GM23248 (cell line): ENCODE measurements around the gene PLIN3. TPM values are rescaled to one million over a fixed set of nuclear protein-coding genes. Genes with fewer than 3 reads are reported as not detected.

Experiments
- DNase-seq: peaks from one replicate; pipeline ENCODE4 v3.0.0-alpha.2; 2015
- H2AFZ ChIP-seq: fragments of 200-600 bp; sonication (generic); 2 replicates; pipeline ENCODE4 v1.6.1; 2016; ENCODE audit warnings: antibody characterized with exemption
- H3F3A ChIP-seq: fragments of 200-600 bp; sonication (generic); 2 replicates; pipeline ENCODE4 v1.6.1; 2016; ENCODE audit warnings: mild to moderate bottlenecking, antibody characterized with exemption, mixed run types; ENCODE audit not compliant: insufficient read depth
- H3K27ac ChIP-seq: fragments of 200-600 bp; sonication (generic); 2 replicates; pipeline ENCODE4 v1.5.1; 2016; ENCODE audit warnings: mild to moderate bottlenecking
- H3K27me3 ChIP-seq: fragments of 200-600 bp; sonication (generic); replicated peaks from 2 replicates; pipeline ENCODE4 v1.6.1; 2016; ENCODE audit warnings: mild to moderate bottlenecking; ENCODE audit not compliant: insufficient read depth
- H3K36me3 ChIP-seq: fragments of 200-600 bp; sonication (generic); 2 replicates; pipeline ENCODE4 v1.6.1; 2016; ENCODE audit warnings: low read depth, mild to moderate bottlenecking
- H3K4me1 ChIP-seq: fragments of 200-600 bp; sonication (generic); 2 replicates; pipeline ENCODE4 v1.6.1; 2016; ENCODE audit warnings: mild to moderate bottlenecking; ENCODE audit not compliant: insufficient read depth
- H3K4me2 ChIP-seq: fragments of 200-600 bp; sonication (generic); one replicate; pipeline ENCODE4 v1.6.1; 2016; ENCODE audit warnings: mild to moderate bottlenecking; ENCODE audit not compliant: unreplicated experiment
- H3K4me3 ChIP-seq: fragments of 200-600 bp; sonication (generic); 2 replicates; pipeline ENCODE4 v1.5.1; 2016; ENCODE audit warnings: mild to moderate bottlenecking
- H3K79me2 ChIP-seq: fragments of 200-600 bp; sonication (generic); 2 replicates; pipeline ENCODE4 v1.6.1; 2016; ENCODE audit warnings: mild to moderate bottlenecking; ENCODE audit not compliant: insufficient read depth
- H3K9ac ChIP-seq: fragments of 200-600 bp; sonication (generic); 2 replicates; pipeline ENCODE4 v1.6.1; 2016; ENCODE audit warnings: mild to moderate bottlenecking
- H3K9me2 ChIP-seq: fragments of 200-600 bp; sonication (generic); 2 replicates; pipeline ENCODE4 v1.6.1; 2016; ENCODE audit warnings: mixed run types, mild to moderate bottlenecking, moderate library complexity; ENCODE audit not compliant: insufficient read depth
- H3K9me3 ChIP-seq: fragments of 200-600 bp; sonication (generic); one replicate; pipeline ENCODE4 v1.6.1; 2017; ENCODE audit warnings: low read depth
- H4K20me1 ChIP-seq: fragments of 200-600 bp; sonication (generic); 2 replicates; pipeline ENCODE4 v1.6.0; 2016; ENCODE audit not compliant: insufficient read depth
- EZH2 ChIP-seq: fragments of 200-600 bp; sonication (generic); IDR thresholded peaks from 2 replicates; pipeline ENCODE4 v1.6.1; 2018; ENCODE audit warnings: antibody characterized with exemption, mild to moderate bottlenecking; ENCODE audit not compliant: insufficient read depth, poor library complexity, severe bottlenecking
- EZH2phosphoT487 ChIP-seq: fragments of 200-600 bp; sonication (generic); IDR thresholded peaks from 2 replicates; pipeline ENCODE4 v1.6.1; 2018; ENCODE audit warnings: antibody characterized with exemption, moderate library complexity, mild to moderate bottlenecking, low read depth; ENCODE audit not compliant: insufficient read depth
- WGBS, 2 experiments: methylation state at CpG; one replicate each; pipeline ENCODE4 v1.1.6; 2015 to 2017; ENCODE audit warnings: low lambda C conversion rate in 2 of 2, low coverage in 1 of 2; ENCODE audit errors: missing lambda C conversion rate in 2 of 2; 5-methylcytosine and 5-hydroxymethylcytosine counted together
- in situ Hi-C: fragments of 300-500 bp; cut with MboI; formaldehyde crosslinking; loops from 2 replicates; pipeline ENCODE4 v1.15.0; 2020
- polyA plus RNA-seq: library from polyadenylated mRNA; unstranded; fragments of >200 nt; fragmentation: Nextera tagmentation; extraction: Ambion mirVana; gene quantifications from 2 replicates; pipeline ENCODE4 v1.2.1, GENCODE V29; 2016
- total RNA-seq: library from RNA; depleted of rRNA; stranded (reverse); fragments of >200 nt; shearing (Covaris generic); gene quantifications from 2 replicates; pipeline ENCODE4 v1.2.3, GENCODE V29; 2014

The PLIN3 gene
- total and polyA plus RNA-seq, 2 experiments from 2014 or later = 372 to 398 TPM

DNA sequence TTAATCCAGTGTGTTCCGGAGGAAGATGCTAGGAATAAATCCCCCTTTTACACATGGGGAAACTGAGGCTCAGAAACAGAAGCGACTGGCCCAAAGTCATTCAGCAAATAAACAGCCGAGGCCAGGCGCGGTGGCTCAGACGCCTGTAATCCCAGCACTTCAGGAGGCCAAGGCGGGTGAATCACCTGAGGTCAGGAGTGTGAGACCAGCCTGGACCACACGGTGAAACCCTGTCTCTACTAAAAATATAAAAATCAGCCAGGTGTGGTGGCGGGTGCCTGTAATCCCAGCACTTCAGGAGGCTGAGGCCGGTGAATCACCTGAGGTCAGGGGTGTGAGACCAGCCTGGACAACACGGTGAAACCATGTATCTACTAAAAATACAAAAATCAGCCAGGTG is 11.6 kb upstream of the PLIN3 start:
- Histone ChIP-seq H3K27ac (no peak overlapping the region), H3F3A (no peaks in the 10 kb centered on the region), H3K9me2 (no peaks in the 10 kb centered on the region), H3K9ac (no peak overlapping the region), H3K4me2 (no peak overlapping the region), H3K4me1 (no peaks in the 10 kb centered on the region), H2AFZ (no peak overlapping the region), H3K9me3 (no peaks in the 10 kb centered on the region), H3K36me3 (no peaks in the 10 kb centered on the region), H4K20me1 (no peaks in the 10 kb centered on the region), H3K79me2 (no peaks in the 10 kb centered on the region), H3K4me3 (no peak overlapping the region), H3K27me3 (no peaks in the 10 kb centered on the region)
- WGBS, 2 experiments = 88 to 92% methylated on average over 11 of the region's 11 CpGs
- no peak for TF ChIP-seq EZH2phosphoT487
- no peak for TF ChIP-seq EZH2
- in situ Hi-C loops = no loop called here
- DNase-seq = no peak

GRCh38 chr19:4878491-4878968 is 11.1 kb upstream of the PLIN3 start:
- Histone ChIP-seq H3K79me2 (no peaks in the 10 kb centered on the region), H3F3A (no peaks in the 10 kb centered on the region), H3K27ac (no peak overlapping the region), H3K27me3 (no peaks in the 10 kb centered on the region), H3K36me3 (no peaks in the 10 kb centered on the region), H3K9me2 (no peaks in the 10 kb centered on the region), H3K4me3 (no peak overlapping the region), H4K20me1 (no peaks in the 10 kb centered on the region), H3K9ac (no peak overlapping the region), H3K4me2 (no peak overlapping the region), H2AFZ (no peak overlapping the region), H3K4me1 (no peaks in the 10 kb centered on the region), H3K9me3 (no peaks in the 10 kb centered on the region)
- in situ Hi-C loops = no loop called here
- no peak for DNase-seq
- TF ChIP-seq EZH2phosphoT487 (no peak), EZH2 (no peak)
- WGBS, 2 experiments = 65 to 67% methylated on average over 13 to 23 of the region's 23 CpGs

GRCh38 chr19:4877753-4878490 is 10.5 kb upstream of the PLIN3 start:
- no peaks in the 10 kb centered on the region for H3K9me3 ChIP-seq
- H2AFZ ChIP-seq = no peak overlapping the region

GRCh38 chr19:4873930-4874329 is 6.5 kb upstream of the PLIN3 start:
- Histone ChIP-seq H4K20me1 (no peaks in the 10 kb centered on the region), H3K4me2 (no peak overlapping the region), H3K4me1 (peaks cover 12% of the 10 kb centered on the region), H3K79me2 (no peaks in the 10 kb centered on the region), H3K27me3 (no peaks in the 10 kb centered on the region), H2AFZ (no peak overlapping the region), H3K9me3 (no peaks in the 10 kb centered on the region), H3K9me2 (no peaks in the 10 kb centered on the region), H3K27ac (no peak overlapping the region), H3F3A (peaks cover 25% of the 10 kb centered on the region), H3K36me3 (no peaks in the 10 kb centered on the region), H3K4me3 (no peak overlapping the region), H3K9ac (no peak overlapping the region)
- TF ChIP-seq EZH2phosphoT487 = no peak
- no peak for TF ChIP-seq EZH2
- in situ Hi-C loops = no loop called here
- no peak for DNase-seq
- 84 to 87% methylated on average over 3 of the region's 3 CpGs for WGBS, 2 experiments

More at GRCh38 chr19:4877753-4878490, 10.5 kb upstream of the PLIN3 start:
- Histone ChIP-seq H3K4me2 (no peak overlapping the region), H3K36me3 (no peaks in the 10 kb centered on the region), H3K4me1 (no peaks in the 10 kb centered on the region), H3K4me3 (no peak overlapping the region), H3K27me3 (no peaks in the 10 kb centered on the region), H3K9me2 (no peaks in the 10 kb centered on the region), H3K79me2 (no peaks in the 10 kb centered on the region), H3K9ac (no peak overlapping the region), H3K27ac (no peak overlapping the region), H3F3A (peaks cover 2% of the 10 kb centered on the region; the same call in 1 of the 2 replicates), H4K20me1 (no peaks in the 10 kb centered on the region)
- in situ Hi-C loops = no loop called here
- no peak for DNase-seq
- WGBS, 2 experiments = 70 to 80% methylated on average over 20 to 30 of the region's 30 CpGs
- no peak for TF ChIP-seq EZH2phosphoT487
- TF ChIP-seq EZH2 = no peak
